WTC11 (cell line): ENCODE measurements around the gene MTMR3. TPM values are rescaled to one million over a fixed set of nuclear protein-coding genes. Genes with fewer than 3 reads are reported as not detected.

Experiments
- ATAC-seq: fragments of 200-7000 bp; cut with Tn5 transposase; 2 replicates; pipeline ENCODE4 v1.10.0; 2021; ENCODE audit warnings: mild to moderate bottlenecking, moderate library complexity
- CTCF ChIA-PET: fragments of 300-600 bp; sonication (Branson Sonifier 250); formaldehyde crosslinking; loops from one replicate; lab custom pipeline; 2021; ENCODE audit warnings: antibody characterized with exemption; lab: Charles Lee
- POLR2A ChIA-PET: fragments of 350-600 bp; sonication (Branson Sonifier 250); formaldehyde crosslinking; loops from one replicate; lab custom pipeline; 2021; ENCODE audit warnings: antibody characterized with exemption; lab: Charles Lee
- DNase-seq: peaks from one replicate; pipeline ENCODE4 v3.0.0; 2021; ENCODE audit warnings: low spot score
- H3K27ac Mint-ChIP-seq: 2 replicates; pipeline ENCODE4 v1.8.0; 2021; ENCODE audit warnings: mixed read lengths
- H3K27me3 Mint-ChIP-seq: 2 replicates; pipeline ENCODE4 v1.8.0; 2021; ENCODE audit warnings: low read depth, mild to moderate bottlenecking, moderate library complexity, mixed read lengths
- H3K36me3 Mint-ChIP-seq: 2 replicates; pipeline ENCODE4 v1.8.0; 2021; ENCODE audit warnings: mixed read lengths
- H3K4me1 Mint-ChIP-seq: 2 replicates; pipeline ENCODE4 v1.8.0; 2022; ENCODE audit warnings: mixed read lengths
- H3K4me3 Mint-ChIP-seq: 2 replicates; pipeline ENCODE4 v1.8.0; 2021; ENCODE audit warnings: mild to moderate bottlenecking, moderate library complexity, mixed read lengths
- H3K9me3 Mint-ChIP-seq: 2 replicates; pipeline ENCODE4 v1.8.0; 2021; ENCODE audit warnings: mixed read lengths
- CREM ChIP-seq: sonication (generic); formaldehyde crosslinking; IDR thresholded peaks from 2 replicates; pipeline ENCODE4 v1.8.1; 2022; ENCODE audit warnings: mild to moderate bottlenecking, missing genetic modification reagents, moderate library complexity
- FOXJ3 ChIP-seq: sonication (generic); formaldehyde crosslinking; IDR thresholded peaks from 2 replicates; pipeline ENCODE4 v1.9.0; 2021; ENCODE audit warnings: missing genetic modification reagents, mild to moderate bottlenecking, borderline replicate concordance
- FOXK1 ChIP-seq: sonication (generic); formaldehyde crosslinking; IDR thresholded peaks from 2 replicates; pipeline ENCODE4 v1.8.0; 2022; ENCODE audit warnings: mild to moderate bottlenecking, moderate library complexity, missing genetic modification reagents
- GTF2I ChIP-seq: fragments of 250-450 bp; sonication (Bioruptor Pico); conservative IDR thresholded peaks from 2 replicates; pipeline ENCODE4 v1.4.0; 2021; ENCODE audit warnings: mild to moderate bottlenecking
- HMGXB4 ChIP-seq: sonication (generic); formaldehyde crosslinking; IDR thresholded peaks from 2 replicates; pipeline ENCODE4 v1.8.1; 2023; ENCODE audit warnings: mild to moderate bottlenecking, moderate library complexity, missing genetic modification reagents
- MAX ChIP-seq: sonication (generic); formaldehyde crosslinking; IDR thresholded peaks from 2 replicates; pipeline ENCODE4 v1.8.0; 2022; ENCODE audit warnings: mild to moderate bottlenecking, missing genetic modification reagents
- NFATC4 ChIP-seq: fragments of 250-450 bp; sonication (Bioruptor Pico); IDR thresholded peaks from 2 replicates; pipeline ENCODE4 v1.9.0; 2021; ENCODE audit warnings: mild to moderate bottlenecking
- NR3C1 ChIP-seq: sonication (generic); formaldehyde crosslinking; conservative IDR thresholded peaks from 2 replicates; pipeline ENCODE4 v1.8.1; 2023; ENCODE audit warnings: low read depth, mild to moderate bottlenecking, missing genetic modification reagents
- OVOL2 ChIP-seq: fragments of 250-450 bp; sonication (Bioruptor Pico); IDR thresholded peaks from 2 replicates; pipeline ENCODE4 v1.9.0; 2021; ENCODE audit warnings: mild to moderate bottlenecking, borderline replicate concordance
- PRDM15 ChIP-seq: sonication (generic); formaldehyde crosslinking; IDR thresholded peaks from 2 replicates; pipeline ENCODE4 v1.8.0; 2022; ENCODE audit warnings: missing genetic modification reagents
- ZMAT4 ChIP-seq: fragments of 250-450 bp; sonication (Bioruptor Pico); IDR thresholded peaks from 2 replicates; pipeline ENCODE4 v1.9.0; 2021; ENCODE audit warnings: mild to moderate bottlenecking
- ZNF138 ChIP-seq: sonication (generic); formaldehyde crosslinking; conservative IDR thresholded peaks from 2 replicates; pipeline ENCODE4 v1.8.1; 2022; ENCODE audit warnings: mild to moderate bottlenecking, moderate library complexity, missing genetic modification reagents
- ZNF263 ChIP-seq: sonication (generic); formaldehyde crosslinking; IDR thresholded peaks from 2 replicates; pipeline ENCODE4 v1.8.1; 2022; ENCODE audit warnings: low read depth, mild to moderate bottlenecking, moderate library complexity, missing genetic modification reagents
- ZNF423 ChIP-seq: fragments of 250-450 bp; sonication (Bioruptor Pico); IDR thresholded peaks from 2 replicates; pipeline ENCODE4 v2.1.2; 2022; ENCODE audit warnings: mild to moderate bottlenecking, moderate library complexity
- ZSCAN18 ChIP-seq: fragments of 250-450 bp; sonication (Bioruptor Pico); IDR thresholded peaks from 2 replicates; pipeline ENCODE4 v2.1.2; 2022; ENCODE audit warnings: mild to moderate bottlenecking, moderate library complexity
- total RNA-seq: library from RNA; stranded (reverse); gene quantifications from 3 replicates; pipeline ENCODE4 v1.2.3, GENCODE V29; 2021
- TF ChIP-seq, protein P1 (sequence below): fragments of 250-450 bp; sonication (Bioruptor Pico); IDR thresholded peaks from 2 replicates; pipeline ENCODE4 v1.9.0; 2021; ENCODE audit warnings: mild to moderate bottlenecking, borderline replicate concordance

MTMR3 gene
- total RNA-seq, 1 experiment from 2014 or later, result 19.2 TPM

- no peak overlapping the region for H3K27ac Mint-ChIP-seq
- no peaks in the 10 kb centered on the region for H3K9me3 Mint-ChIP-seq
- ATAC-seq (peak; percentile 47; the same call in 1 of the 2 replicates), DNase-seq (no peak)
- POLR2A ChIA-PET, result no interaction called here
- TF ChIP-seq, protein P1, sequence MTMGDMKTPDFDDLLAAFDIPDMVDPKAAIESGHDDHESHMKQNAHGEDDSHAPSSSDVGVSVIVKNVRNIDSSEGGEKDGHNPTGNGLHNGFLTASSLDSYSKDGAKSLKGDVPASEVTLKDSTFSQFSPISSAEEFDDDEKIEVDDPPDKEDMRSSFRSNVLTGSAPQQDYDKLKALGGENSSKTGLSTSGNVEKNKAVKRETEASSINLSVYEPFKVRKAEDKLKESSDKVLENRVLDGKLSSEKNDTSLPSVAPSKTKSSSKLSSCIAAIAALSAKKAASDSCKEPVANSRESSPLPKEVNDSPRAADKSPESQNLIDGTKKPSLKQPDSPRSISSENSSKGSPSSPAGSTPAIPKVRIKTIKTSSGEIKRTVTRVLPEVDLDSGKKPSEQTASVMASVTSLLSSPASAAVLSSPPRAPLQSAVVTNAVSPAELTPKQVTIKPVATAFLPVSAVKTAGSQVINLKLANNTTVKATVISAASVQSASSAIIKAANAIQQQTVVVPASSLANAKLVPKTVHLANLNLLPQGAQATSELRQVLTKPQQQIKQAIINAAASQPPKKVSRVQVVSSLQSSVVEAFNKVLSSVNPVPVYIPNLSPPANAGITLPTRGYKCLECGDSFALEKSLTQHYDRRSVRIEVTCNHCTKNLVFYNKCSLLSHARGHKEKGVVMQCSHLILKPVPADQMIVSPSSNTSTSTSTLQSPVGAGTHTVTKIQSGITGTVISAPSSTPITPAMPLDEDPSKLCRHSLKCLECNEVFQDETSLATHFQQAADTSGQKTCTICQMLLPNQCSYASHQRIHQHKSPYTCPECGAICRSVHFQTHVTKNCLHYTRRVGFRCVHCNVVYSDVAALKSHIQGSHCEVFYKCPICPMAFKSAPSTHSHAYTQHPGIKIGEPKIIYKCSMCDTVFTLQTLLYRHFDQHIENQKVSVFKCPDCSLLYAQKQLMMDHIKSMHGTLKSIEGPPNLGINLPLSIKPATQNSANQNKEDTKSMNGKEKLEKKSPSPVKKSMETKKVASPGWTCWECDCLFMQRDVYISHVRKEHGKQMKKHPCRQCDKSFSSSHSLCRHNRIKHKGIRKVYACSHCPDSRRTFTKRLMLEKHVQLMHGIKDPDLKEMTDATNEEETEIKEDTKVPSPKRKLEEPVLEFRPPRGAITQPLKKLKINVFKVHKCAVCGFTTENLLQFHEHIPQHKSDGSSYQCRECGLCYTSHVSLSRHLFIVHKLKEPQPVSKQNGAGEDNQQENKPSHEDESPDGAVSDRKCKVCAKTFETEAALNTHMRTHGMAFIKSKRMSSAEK (CRISPR knock-in tag), result no peak
- no peak for TF ChIP-seq ZSCAN18 (CRISPR knock-in tag)
- TF ChIP-seq NR3C1 (CRISPR knock-in tag), result no peak
- no peak for TF ChIP-seq NFATC4 (CRISPR knock-in tag)
- TF ChIP-seq ZNF423 (CRISPR knock-in tag), result no peak
- no peak for TF ChIP-seq PRDM15
- no peak for TF ChIP-seq GTF2I (CRISPR knock-in tag)
- TF ChIP-seq MAX, result no peak
- no peak for TF ChIP-seq FOXK1 (CRISPR knock-in tag)
- no peak for TF ChIP-seq HMGXB4 (CRISPR knock-in tag)
- TF ChIP-seq OVOL2, result no peak
- TF ChIP-seq ZMAT4 (CRISPR knock-in tag), result no peak
- no peak for TF ChIP-seq FOXJ3
- TF ChIP-seq ZNF138 (CRISPR knock-in tag), result no peak
- no peak for TF ChIP-seq CREM (CRISPR knock-in tag)
- no peak for TF ChIP-seq ZNF263
- peaks cover 6% of the 10 kb centered on the region; the same call in 1 of the 2 replicates for H3K4me1 Mint-ChIP-seq
- no peak overlapping the region for H3K4me3 Mint-ChIP-seq
- no peaks in the 10 kb centered on the region for H3K27me3 Mint-ChIP-seq
- CTCF ChIA-PET, result interaction anchor here (1.3 to 1.7 kb wide), 3 partner anchors 29 to 344 kb away, joined by 3 to 7 read pairs (median 4); no protein-coding TSS in a partner anchor
- no peaks in the 10 kb centered on the region for H3K36me3 Mint-ChIP-seq
Observed at GRCh38 chr22:30033901-30034300, 150.9 kb downstream of the MTMR3 start.
